Testis (tissue), 2 donors: ENCODE results near the gene EPHA7.

ENCODE experiments used
- CTCF ChIP-seq, 3 experiments: fragments of 450-650 bp in 2 of 3; fragments of 200-600 bp in 1 of 3; sonication (generic) in 1 of 3; IDR thresholded peaks; one replicate each; pipeline ENCODE4 v1.5.1; 2016 to 2019; ENCODE audit warnings: antibody characterized with exemption in 3 of 3, mild to moderate bottlenecking in 2 of 3, moderate library complexity in 1 of 3
- POLR2A ChIP-seq: fragments of 450-650 bp; IDR thresholded peaks from one replicate; pipeline ENCODE4 v1.6.1; 2017; ENCODE audit warnings: antibody characterized with exemption, mild to moderate bottlenecking, moderate library complexity

- TF ChIP-seq CTCF (IDR thresholded peaks at IDR 0.05) (no peak), POLR2A (no peak)
Measured at GRCh38 chr6:93453956-93454355, 34.6 kb upstream of the EPHA7 start.
